ENCODE measurements around the gene URAD.

DNA sequence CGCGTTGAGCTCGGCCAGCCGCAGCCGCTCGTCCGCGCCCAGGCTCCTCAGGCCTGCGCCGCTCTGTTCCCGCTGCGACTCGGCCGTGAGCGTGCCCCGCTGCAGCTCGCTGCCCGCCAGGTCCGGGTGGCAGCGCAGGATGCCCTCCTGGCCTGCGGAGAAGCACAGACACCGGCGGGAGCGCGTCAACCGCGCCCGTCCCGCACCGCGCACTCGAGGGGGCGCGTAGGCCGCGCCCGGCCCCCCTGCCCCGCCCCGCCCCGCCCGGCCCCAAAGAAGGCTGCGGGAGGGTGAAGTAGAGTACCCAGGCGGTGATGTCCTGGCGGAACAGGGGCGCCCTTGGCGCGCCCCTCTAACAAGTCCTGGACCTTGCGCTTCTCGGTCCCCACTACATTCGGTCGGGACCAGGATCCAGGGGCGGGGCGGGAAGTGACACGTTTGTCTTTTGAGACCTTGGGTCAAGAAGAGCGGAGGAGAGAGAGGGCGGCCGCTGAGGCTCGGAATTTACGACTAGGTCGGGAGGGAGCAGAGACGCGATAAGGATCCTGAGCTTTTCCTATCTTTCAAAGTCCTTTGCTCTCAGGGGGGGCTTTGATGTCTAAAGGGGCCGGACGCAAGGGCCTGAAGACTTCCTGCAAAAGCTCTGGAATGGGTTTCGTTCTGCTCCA lies 10.1 kb downstream of the URAD start:
- TF ChIP-seq CTCF (IDR thresholded peaks at IDR 0.05; ENCODE audit: low read depth, low read length, poor library complexity, severe bottlenecking) (no peak), EZH2phosphoT487 (IDR thresholded peaks at IDR 0.05; ENCODE audit: borderline replicate concordance, low read length) (no peak)
